Memory B cell (primary cell): Measurements from ENCODE around the gene FHIT.

Experiments used
- ATAC-seq: fragments of 150-1000 bp; cut with Tn5 transposase; 2 replicates; pipeline ENCODE4 v1.10.0; 2021; ENCODE audit warnings: low read depth, mild to moderate bottlenecking, moderate library complexity
- DNase-seq, 2 donors: peaks; one replicate each; pipeline ENCODE4 v3.0.0; 2022; ENCODE audit warnings: low spot score in 2 of 2
- H3K27ac Mint-ChIP-seq: one replicate; pipeline ENCODE4 v1.8.0; 2022; ENCODE audit warnings: mild to moderate bottlenecking, moderate library complexity, mixed read lengths
- H3K27me3 Mint-ChIP-seq: one replicate; pipeline ENCODE4 v1.8.0; 2022; ENCODE audit warnings: mixed read lengths
- H3K36me3 Mint-ChIP-seq: one replicate; pipeline ENCODE4 v1.8.0; 2022; ENCODE audit warnings: mild to moderate bottlenecking, mixed read lengths
- H3K4me1 Mint-ChIP-seq: one replicate; pipeline ENCODE4 v1.8.0; 2022; ENCODE audit warnings: mixed read lengths
- H3K4me3 Mint-ChIP-seq: one replicate; pipeline ENCODE4 v1.8.0; 2022; ENCODE audit warnings: mild to moderate bottlenecking, moderate library complexity, mixed read lengths
- H3K9me3 Mint-ChIP-seq: one replicate; pipeline ENCODE4 v1.8.0; 2022; ENCODE audit warnings: mixed read lengths

Gene FHIT

DNA sequence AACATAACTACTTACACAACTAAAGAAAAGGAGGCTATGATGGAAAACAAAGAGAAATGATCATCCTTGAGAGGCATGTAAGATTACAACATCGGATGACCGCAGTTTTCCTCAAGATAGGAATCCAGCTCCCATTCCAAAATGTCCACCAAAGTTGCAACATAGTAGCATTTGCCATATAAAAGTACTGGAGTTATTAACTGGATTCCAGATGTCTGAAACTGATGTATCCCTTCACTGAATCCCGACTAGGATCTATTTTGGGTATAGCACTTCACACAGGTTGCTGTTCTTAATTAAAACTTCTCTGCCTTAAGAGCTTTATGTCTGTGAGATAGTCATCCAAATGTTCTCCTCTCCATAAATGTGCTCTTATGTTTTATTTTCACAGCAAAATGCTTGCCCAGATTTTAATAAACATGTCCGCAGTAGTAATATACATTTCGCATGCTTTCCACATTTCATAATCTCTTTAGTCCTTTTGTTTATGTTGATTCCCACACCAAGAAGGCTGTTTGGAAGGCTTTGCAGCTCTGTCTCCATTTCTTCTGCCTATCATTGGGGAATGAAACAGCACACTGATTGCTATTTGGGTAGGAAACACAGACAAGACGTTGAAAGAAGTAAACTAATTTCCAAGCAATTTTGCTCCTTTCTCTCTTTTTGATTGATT lies 1484.9 kb downstream of the FHIT start:
- no peaks in the 10 kb centered on the region for H3K36me3 Mint-ChIP-seq
- no peak for ATAC-seq
- H3K9me3 Mint-ChIP-seq: no peaks in the 10 kb centered on the region
- no peak overlapping the region for H3K27ac Mint-ChIP-seq
- peaks cover 4% of the 10 kb centered on the region for H3K27me3 Mint-ChIP-seq
- H3K4me1 Mint-ChIP-seq: no peaks in the 10 kb centered on the region
- no peak for DNase-seq
- no peak overlapping the region for H3K4me3 Mint-ChIP-seq

DNA sequence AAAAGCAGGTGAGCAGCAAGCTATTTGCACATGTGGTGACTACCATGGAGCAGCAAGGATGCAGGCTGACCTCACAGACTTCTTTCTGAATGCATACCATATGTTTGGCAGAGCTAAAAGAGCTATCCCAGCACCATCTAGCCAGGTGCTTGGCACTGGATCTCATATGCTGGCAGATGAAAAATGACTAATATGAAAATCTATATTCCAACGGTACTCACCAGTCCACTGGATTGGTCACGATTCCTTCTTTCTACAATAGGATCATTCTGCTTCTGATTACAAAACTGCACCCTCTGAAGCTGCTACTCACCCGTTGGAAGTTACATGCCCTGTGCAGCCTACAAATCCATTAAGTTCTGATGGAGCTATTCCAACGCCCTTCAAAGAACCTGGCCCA lies 1487.1 kb downstream of the FHIT start:
- Mint-ChIP-seq H3K27me3 (peaks cover 2% of the 10 kb centered on the region), H3K4me3 (no peak overlapping the region), H3K27ac (no peak overlapping the region), H3K9me3 (no peaks in the 10 kb centered on the region), H3K36me3 (no peaks in the 10 kb centered on the region), H3K4me1 (no peaks in the 10 kb centered on the region)
- no peak for ATAC-seq
- no peak for DNase-seq

DNA sequence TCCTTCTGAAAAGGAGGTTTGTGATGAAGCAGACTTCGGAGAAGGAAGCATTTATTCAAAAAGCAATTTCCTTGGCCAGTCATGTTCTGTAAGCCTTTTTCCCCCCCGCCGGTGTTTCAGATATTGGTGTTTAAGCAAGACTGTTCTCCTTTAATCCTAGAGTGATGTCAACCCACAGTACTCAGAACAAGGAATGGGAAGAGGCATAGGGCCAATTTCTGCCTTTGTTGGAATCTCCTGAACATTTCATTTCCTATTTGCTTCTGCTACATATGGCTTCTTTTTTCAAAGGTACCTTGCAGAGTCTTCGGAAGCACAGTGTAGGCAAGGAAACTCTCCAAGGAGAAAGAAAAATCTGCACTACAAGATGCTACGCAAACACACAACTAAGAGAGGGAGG lies 1488.3 kb downstream of the FHIT start:
- no peaks in the 10 kb centered on the region for H3K9me3 Mint-ChIP-seq
- no peaks in the 10 kb centered on the region for H3K36me3 Mint-ChIP-seq
- no peak overlapping the region for H3K4me3 Mint-ChIP-seq
- ATAC-seq: no peak
- H3K27me3 Mint-ChIP-seq: peaks cover 5% of the 10 kb centered on the region
- DNase-seq: no peak
- H3K27ac Mint-ChIP-seq: no peak overlapping the region
- no peaks in the 10 kb centered on the region for H3K4me1 Mint-ChIP-seq

DNA sequence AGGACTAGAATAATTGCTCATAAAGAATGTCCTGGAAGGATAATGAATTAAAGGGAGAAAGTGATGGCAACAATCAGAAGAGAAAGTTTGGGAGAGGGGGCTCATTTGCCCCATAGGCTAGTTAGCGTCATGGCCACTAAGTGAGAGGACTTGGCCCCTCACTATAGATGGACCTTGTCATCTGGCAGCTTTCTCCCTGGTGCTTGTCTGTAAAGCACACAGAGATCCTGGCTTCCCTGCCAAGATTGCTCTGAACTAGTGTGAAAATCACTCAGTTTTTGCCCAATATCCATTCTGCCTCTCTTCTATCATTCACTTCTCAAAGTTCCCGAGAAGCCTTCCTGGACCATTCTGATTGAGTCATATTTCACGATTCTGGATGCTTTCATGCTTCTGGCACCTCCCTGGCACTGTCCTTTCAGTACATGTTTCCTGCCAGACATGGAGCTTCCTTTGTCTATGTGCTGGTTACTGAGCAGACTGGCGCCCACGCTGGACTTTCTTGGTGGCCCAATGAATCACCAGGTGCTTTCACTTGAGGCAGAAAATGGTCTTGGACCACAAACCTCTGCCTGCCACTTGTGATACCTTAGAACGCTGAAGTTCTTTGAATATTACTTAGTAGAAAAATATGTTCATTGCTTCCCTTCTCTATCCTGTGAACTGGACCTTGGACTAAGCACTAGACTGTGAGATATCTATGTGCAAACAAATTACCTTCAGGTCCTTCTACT lies 1491.8 kb downstream of the FHIT start:
- Mint-ChIP-seq H3K27me3 (peaks cover 5% of the 10 kb centered on the region), H3K36me3 (no peaks in the 10 kb centered on the region), H3K9me3 (no peaks in the 10 kb centered on the region), H3K4me3 (no peak overlapping the region), H3K4me1 (no peaks in the 10 kb centered on the region), H3K27ac (no peak overlapping the region)
- DNase-seq: no peak
- ATAC-seq: no peak

DNA sequence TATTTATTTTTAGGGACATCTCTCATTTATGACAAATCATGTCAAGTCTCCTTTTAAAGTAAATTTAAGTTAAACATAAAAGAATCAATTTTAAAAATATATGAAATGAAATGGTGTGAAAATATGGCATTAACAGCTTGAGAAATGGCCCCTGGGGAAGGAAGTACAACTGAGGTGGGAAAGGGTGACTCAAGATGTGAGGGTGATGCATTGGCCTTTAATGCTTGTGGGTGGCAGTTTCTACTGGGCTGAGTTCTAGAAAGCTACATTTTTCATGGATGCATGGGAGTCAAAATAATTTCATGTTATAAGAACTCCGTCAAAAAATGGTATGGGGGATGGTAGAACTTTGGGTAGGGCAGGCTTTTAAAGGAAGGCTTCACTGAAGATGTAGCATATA lies 1492.6 kb downstream of the FHIT start:
- Mint-ChIP-seq H3K9me3 (no peaks in the 10 kb centered on the region), H3K27me3 (peaks cover 5% of the 10 kb centered on the region), H3K36me3 (no peaks in the 10 kb centered on the region), H3K4me3 (no peak overlapping the region), H3K27ac (no peak overlapping the region), H3K4me1 (no peaks in the 10 kb centered on the region)
- ATAC-seq (no peak), DNase-seq (no peak)

DNA sequence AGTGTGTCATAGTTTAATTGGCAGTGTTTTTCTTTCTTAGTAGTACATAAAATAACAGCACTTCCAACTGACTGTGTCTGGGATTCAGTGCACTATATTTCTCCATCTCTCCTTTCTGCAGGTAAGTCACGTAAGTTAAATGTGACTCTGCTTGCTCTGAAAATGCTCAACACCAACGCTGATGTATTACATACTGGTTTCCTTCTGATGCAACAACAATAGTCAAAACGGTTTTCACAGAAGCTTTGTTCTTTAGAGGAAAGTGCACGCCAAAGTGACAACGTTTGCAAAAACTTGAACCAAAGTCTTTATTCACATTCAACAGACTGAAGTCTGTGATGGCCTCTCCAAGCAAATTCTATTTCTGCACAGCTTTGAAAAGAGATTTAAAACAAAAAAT lies 1494.3 kb downstream of the FHIT start:
- Mint-ChIP-seq H3K27me3 (peaks cover 3% of the 10 kb centered on the region), H3K4me3 (no peak overlapping the region), H3K27ac (no peak overlapping the region), H3K36me3 (no peaks in the 10 kb centered on the region), H3K4me1 (no peaks in the 10 kb centered on the region), H3K9me3 (no peaks in the 10 kb centered on the region)
- ATAC-seq: no peak
- DNase-seq: no peak

DNA sequence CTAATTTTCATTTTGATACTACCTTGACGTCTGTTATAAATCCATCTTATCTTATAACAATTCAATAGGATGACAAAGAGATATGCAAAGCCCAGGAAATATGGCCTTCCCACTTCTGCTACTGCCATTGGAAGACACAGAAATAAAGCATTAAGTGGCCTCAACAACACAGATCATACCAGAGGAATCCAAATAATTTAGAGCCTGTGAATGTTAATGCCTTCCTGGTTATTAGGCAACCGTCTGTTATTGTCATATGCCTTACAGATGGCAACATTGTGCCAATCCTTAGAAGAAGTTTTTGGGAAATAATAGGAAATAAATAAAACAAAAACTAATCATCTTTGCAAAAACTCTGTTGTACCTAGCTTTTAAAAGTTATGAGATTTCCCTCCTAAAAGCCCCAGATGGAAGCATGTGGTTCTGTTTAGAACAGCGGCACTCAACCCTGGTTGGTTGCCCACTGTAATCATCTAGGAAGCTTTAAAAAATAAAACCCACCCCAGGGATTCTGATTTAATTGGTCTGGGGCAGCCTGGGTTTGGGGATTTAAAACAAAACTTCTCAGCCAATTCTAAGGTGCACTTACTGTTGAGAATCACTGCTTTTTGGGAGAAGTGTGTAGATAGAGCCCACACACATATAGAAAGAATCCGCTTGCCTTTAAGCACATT lies 1496.7 kb downstream of the FHIT start:
- H3K4me1 Mint-ChIP-seq: no peaks in the 10 kb centered on the region
- no peaks in the 10 kb centered on the region for H3K36me3 Mint-ChIP-seq
- ATAC-seq (no peak), DNase-seq (no peak)
- H3K27ac Mint-ChIP-seq: no peak overlapping the region
- H3K4me3 Mint-ChIP-seq: no peak overlapping the region
- H3K27me3 Mint-ChIP-seq: peaks cover 3% of the 10 kb centered on the region
- no peaks in the 10 kb centered on the region for H3K9me3 Mint-ChIP-seq

DNA sequence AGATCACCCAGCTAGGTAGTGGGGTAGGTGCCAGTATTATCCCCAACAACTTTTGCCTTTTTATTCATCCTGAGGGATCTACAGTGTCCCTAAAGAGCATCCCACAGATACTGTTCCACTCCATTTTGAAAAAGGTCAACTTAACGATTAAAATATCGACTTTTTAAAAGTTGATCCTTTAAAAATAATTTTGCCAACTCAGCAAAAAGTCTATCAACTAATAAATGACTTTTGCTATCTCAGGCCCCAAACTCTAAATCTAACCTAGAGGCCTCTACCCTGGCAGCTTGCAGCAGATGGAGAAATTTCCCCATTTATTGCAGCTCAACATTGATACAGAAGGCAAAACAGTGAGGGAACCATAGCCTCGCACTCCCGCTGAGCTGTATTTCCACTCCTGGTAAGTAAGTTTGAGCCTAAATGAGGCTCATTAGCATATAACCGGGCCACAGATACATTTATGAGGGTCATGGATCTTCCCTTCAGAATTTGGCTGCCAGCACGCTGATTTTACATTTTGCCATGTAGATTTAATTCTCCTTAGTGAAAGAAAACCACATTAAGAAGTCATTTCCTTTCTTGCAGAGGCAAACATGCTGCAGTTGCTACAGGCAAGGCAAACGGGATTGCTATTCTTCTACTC lies 1497.3 kb downstream of the FHIT start:
- DNase-seq (no peak), ATAC-seq (no peak)
- H3K36me3 Mint-ChIP-seq: no peaks in the 10 kb centered on the region
- H3K4me3 Mint-ChIP-seq: no peak overlapping the region
- no peaks in the 10 kb centered on the region for H3K9me3 Mint-ChIP-seq
- H3K4me1 Mint-ChIP-seq: no peaks in the 10 kb centered on the region
- peaks cover 2% of the 10 kb centered on the region for H3K27me3 Mint-ChIP-seq
- H3K27ac Mint-ChIP-seq: no peak overlapping the region

DNA sequence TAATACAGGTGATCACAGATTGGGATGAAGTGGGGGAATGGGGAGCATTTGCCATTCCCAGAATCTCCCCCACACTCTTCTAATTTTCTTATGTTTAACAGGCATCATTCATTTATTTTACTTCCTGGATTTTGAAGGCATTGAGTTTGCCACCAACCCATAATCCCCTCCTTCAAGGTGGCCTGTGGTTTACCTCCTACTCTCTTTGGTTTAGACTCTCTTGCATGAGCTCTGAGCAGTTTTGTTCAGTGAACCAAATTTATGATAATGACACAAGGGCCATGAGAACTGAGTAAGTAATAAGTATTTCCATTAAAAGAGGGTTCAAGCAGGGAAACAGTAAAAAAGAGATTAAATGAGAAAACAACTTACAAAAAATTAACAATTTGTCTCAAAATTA lies 1498.3 kb downstream of the FHIT start:
- H3K4me1 Mint-ChIP-seq: no peaks in the 10 kb centered on the region
- no peak overlapping the region for H3K27ac Mint-ChIP-seq
- no peaks in the 10 kb centered on the region for H3K36me3 Mint-ChIP-seq
- H3K4me3 Mint-ChIP-seq: no peak overlapping the region
- ATAC-seq (no peak), DNase-seq (no peak)
- no peaks in the 10 kb centered on the region for H3K27me3 Mint-ChIP-seq
- H3K9me3 Mint-ChIP-seq: no peaks in the 10 kb centered on the region

DNA sequence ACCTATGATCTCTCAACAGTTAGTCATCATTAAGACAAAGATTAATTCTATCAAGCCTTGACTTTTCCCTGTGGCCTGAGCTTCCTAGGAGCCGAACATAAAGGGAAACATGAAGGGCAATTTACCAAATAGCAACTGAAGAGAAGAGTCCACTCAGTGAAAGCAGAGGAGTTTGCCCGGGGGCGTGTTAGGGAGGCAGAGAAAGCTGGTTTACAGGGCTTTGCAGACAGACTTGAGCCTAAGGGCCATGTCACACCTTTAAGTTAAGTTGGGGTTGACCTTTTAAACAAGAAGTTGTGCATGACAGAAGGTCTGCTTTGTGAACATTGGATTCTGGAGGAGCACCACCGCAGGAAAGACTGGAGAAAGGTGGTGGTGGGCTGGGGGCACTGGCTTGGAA lies 1499.6 kb downstream of the FHIT start:
- DNase-seq (no peak), ATAC-seq (no peak)
- Mint-ChIP-seq H3K36me3 (no peaks in the 10 kb centered on the region), H3K27ac (no peak overlapping the region), H3K4me3 (no peak overlapping the region), H3K9me3 (no peaks in the 10 kb centered on the region), H3K27me3 (no peaks in the 10 kb centered on the region), H3K4me1 (no peaks in the 10 kb centered on the region)

DNA sequence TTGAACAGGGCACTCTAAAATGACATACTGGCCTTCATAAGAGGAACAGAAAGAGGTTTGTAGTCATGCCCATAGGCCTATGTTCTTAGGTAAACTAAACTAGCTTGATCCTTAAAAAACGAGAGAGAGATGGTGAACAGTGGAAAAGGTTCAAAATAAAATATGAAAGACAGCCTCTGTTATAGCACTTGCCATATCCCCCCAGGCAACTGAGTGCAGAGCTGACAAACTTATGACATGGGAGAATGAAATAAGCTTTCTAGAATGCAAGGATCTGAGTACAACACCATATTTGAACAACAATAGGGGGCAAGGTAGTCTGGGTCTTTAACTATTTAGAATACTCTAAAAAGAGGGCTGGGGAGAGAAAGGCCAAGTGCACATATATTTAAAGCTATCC lies 1500.9 kb downstream of the FHIT start:
- DNase-seq: no peak
- no peak for ATAC-seq
- no peaks in the 10 kb centered on the region for H3K9me3 Mint-ChIP-seq
- H3K4me3 Mint-ChIP-seq: no peak overlapping the region
- H3K27me3 Mint-ChIP-seq: no peaks in the 10 kb centered on the region
- H3K36me3 Mint-ChIP-seq: no peaks in the 10 kb centered on the region
- no peak overlapping the region for H3K27ac Mint-ChIP-seq
- H3K4me1 Mint-ChIP-seq: no peaks in the 10 kb centered on the region

DNA sequence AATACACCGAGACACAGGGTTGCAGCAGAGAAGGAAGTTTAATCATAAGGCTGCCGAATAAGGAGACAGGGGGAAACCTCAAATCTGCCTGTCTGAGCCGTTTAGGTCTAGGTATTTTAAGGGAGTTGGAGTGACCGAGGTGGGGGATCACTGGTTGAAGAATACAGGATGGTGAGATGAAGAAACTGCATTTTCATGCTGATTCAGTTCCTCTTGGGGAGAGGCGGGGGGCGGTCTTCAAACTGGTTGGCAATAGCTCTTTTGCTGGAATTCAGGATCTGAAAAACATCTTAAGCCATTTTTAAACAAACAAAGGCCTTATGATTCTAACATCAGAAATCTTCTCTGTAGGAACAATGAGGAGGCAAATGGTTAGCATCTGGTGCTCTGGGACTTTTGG lies 1502.0 kb downstream of the FHIT start:
- H3K9me3 Mint-ChIP-seq: no peaks in the 10 kb centered on the region
- no peak overlapping the region for H3K4me3 Mint-ChIP-seq
- no peaks in the 10 kb centered on the region for H3K4me1 Mint-ChIP-seq
- ATAC-seq (no peak), DNase-seq (no peak)
- no peaks in the 10 kb centered on the region for H3K36me3 Mint-ChIP-seq
- no peaks in the 10 kb centered on the region for H3K27me3 Mint-ChIP-seq
- no peak overlapping the region for H3K27ac Mint-ChIP-seq

DNA sequence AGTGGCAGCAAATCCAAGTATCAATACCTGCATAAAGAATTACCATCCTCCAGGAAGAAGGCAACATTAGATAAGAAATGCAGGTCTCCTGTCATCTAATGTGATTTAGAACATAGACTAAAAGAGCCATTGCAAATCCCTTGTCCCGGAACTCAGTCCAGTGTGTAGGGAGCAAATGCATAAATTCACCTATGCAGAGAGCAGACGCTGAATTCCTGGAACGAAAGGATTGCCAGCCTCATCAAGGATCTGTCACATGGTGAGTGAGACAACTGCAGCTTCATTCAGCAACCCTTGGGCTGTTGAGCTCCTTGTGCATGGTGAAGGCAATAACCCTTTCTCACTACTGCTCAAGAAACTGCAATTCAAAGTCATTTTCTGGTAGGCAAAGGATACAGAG lies 1504.7 kb downstream of the FHIT start:
- Mint-ChIP-seq H3K4me3 (no peak overlapping the region), H3K9me3 (no peaks in the 10 kb centered on the region), H3K27ac (no peak overlapping the region), H3K4me1 (no peaks in the 10 kb centered on the region), H3K36me3 (peaks cover 1% of the 10 kb centered on the region), H3K27me3 (peaks cover 5% of the 10 kb centered on the region)
- DNase-seq (no peak), ATAC-seq (no peak)

DNA sequence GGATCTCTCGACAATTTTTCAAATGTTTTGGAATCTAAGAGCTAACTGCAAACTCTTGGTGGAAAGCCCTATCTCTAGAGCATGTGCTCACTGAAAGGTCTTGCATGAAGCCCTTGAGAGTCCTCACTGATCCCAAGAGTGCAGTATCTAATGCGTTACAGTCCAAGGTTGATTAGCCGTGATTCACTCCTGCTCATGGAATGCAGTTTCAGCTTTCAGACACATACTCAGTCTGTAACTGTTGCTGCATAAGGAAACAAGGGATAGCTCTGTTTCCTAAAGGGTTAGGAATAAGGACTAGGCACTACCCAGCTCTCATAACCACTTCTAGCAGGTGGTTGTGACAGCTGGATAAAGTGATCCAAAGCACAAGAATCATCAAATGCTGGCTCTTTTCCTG lies 1514.0 kb downstream of the FHIT start:
- Mint-ChIP-seq H3K4me1 (peaks cover 1% of the 10 kb centered on the region), H3K27ac (no peak overlapping the region), H3K9me3 (no peaks in the 10 kb centered on the region), H3K4me3 (no peak overlapping the region), H3K36me3 (no peaks in the 10 kb centered on the region), H3K27me3 (peaks cover 4% of the 10 kb centered on the region)
- DNase-seq (no peak), ATAC-seq (no peak)
